Central memory CD4-positive, alpha-beta T cell (primary cell): ENCODE measurements around the gene DDX31.

Experiments used
- DNase-seq: peaks from one replicate; pipeline ENCODE4 v3.0.0; 2022

DDX31 gene

GRCh38 chr9:132672413-132672690, 2.6 kb upstream of the DDX31 start:
- no peak for DNase-seq

- no peak for DNase-seq
These were observed 2.0 kb upstream of the DDX31 start for GRCh38 chr9:132671620-132672412.

- peak; percentile 66 for DNase-seq
These were observed 941 bp upstream of the DDX31 start, which contains the start of gene GTF3C4 for GRCh38 chr9:132670457-132671391. Gene GTF3C4, plus strand, starts transcription at chr9:132670464. Its CDS starts 135 bp downstream, at chr9:132670599.

- DNase-seq = no peak
These were observed 475 bp downstream of the DDX31 start for GRCh38 chr9:132669319-132669697.

- no peak for DNase-seq
These were observed 5.9 kb downstream of the DDX31 start for GRCh38 chr9:132663851-132664250.

GRCh38 chr9:132663117-132663516, 6.7 kb downstream of the DDX31 start:
- DNase-seq = no peak

- DNase-seq = no peak
These were observed 7.4 kb downstream of the DDX31 start for GRCh38 chr9:132662152-132662945.

- DNase-seq = no peak
These were observed 13.5 kb downstream of the DDX31 start for GRCh38 chr9:132656299-132656698.

GRCh38 chr9:132651259-132651658, 18.5 kb downstream of the DDX31 start:
- DNase-seq = no peak

- no peak for DNase-seq
These were observed 21.1 kb downstream of the DDX31 start for GRCh38 chr9:132648685-132649084.

- no peak for DNase-seq
These were observed 21.5 kb downstream of the DDX31 start for GRCh38 chr9:132648283-132648682.

GRCh38 chr9:132647806-132648205, 22.0 kb downstream of the DDX31 start:
- no peak for DNase-seq

- no peak for DNase-seq
These were observed 22.4 kb downstream of the DDX31 start for GRCh38 chr9:132647355-132647754.

- DNase-seq = no peak
These were observed 23.1 kb downstream of the DDX31 start for GRCh38 chr9:132646726-132647125.

- no peak for DNase-seq
These were observed 24.1 kb downstream of the DDX31 start for GRCh38 chr9:132645711-132646110.

- DNase-seq = no peak
These were observed 24.5 kb downstream of the DDX31 start for GRCh38 chr9:132645306-132645705.

- no peak for DNase-seq
These were observed 25.5 kb downstream of the DDX31 start for GRCh38 chr9:132644251-132644650.

- no peak for DNase-seq
These were observed 28.6 kb downstream of the DDX31 start for GRCh38 chr9:132641216-132641615.

GRCh38 chr9:132639322-132639721, 30.5 kb downstream of the DDX31 start:
- DNase-seq = no peak

- DNase-seq = no peak
These were observed 31.5 kb downstream of the DDX31 start for GRCh38 chr9:132638240-132638639.

- no peak for DNase-seq
These were observed 32.0 kb downstream of the DDX31 start for GRCh38 chr9:132637801-132638200.

- no peak for DNase-seq
These were observed 32.4 kb downstream of the DDX31 start for GRCh38 chr9:132637351-132637750.

- DNase-seq = no peak
These were observed 35.5 kb downstream of the DDX31 start for GRCh38 chr9:132634327-132634726.
